Measurements from ENCODE around the gene TM9SF1.

TM9SF1 gene

DNA sequence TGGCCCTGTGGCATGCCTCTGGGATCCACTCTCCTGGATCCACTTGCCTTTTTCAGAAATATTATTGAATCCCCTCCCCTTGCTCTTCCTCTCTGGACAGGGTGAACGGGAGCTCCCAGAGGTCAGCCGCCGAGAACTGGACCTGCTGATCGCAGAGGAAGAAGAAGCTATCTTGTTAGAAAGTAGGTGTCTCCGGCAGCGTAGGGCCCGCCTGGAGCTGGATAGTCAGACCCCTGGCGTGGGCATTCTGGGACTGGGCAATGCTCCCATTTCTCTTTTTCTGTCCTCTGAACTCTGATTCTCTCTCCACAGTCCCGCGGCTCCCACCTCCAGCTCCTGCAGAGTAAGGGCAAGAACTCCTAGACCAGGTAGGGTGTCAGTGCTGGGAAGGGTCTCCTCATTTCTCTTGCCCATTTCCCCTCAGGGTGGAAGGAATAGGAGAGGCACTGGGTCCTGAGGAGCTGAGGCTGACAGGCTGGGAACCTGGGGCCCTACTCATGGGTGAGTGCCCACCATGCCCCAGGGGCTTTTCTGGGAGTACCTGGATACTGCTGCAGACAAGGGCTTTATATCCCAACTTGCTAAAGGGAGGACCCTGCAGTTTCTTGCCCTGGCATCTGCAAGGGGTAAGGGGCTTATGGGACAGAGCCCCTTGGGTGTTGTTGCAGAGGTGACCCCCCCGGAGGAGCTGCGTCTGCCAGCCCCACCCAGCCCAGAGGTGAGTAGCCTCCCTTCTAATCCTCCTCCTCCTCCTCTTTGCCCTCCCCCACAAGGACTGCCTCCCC lies 18.0 kb downstream of the TM9SF1 start:
- DNase-seq, result no peak

DNA sequence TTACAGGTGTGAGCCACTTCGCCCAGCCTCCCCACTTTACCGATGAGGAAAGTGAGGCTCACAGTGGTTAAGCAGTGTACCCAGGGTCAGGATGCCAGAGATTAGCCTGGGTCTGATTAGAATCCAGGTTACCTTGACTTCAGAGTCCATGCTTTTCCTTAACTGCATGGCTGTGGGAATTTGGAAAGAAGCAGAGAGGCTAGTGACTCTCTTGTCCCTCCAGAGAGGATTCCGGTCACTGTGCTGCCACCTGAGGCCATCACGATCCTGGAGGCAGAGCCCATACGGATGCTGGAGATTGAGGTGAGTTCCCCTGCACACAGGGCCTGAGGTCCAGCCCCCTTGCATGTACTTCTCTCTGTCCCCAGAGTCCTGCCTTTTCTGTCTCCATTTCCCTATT lies 18.6 kb downstream of the TM9SF1 start:
- DNase-seq, result no peak

- DNase-seq, result no peak
Measured at GRCh38 chr14:24172871-24173281, 22.4 kb downstream of the TM9SF1 start.

GRCh38 chr14:24172261-24172860 lies 22.9 kb downstream of the TM9SF1 start:
- no peak for DNase-seq

DNA sequence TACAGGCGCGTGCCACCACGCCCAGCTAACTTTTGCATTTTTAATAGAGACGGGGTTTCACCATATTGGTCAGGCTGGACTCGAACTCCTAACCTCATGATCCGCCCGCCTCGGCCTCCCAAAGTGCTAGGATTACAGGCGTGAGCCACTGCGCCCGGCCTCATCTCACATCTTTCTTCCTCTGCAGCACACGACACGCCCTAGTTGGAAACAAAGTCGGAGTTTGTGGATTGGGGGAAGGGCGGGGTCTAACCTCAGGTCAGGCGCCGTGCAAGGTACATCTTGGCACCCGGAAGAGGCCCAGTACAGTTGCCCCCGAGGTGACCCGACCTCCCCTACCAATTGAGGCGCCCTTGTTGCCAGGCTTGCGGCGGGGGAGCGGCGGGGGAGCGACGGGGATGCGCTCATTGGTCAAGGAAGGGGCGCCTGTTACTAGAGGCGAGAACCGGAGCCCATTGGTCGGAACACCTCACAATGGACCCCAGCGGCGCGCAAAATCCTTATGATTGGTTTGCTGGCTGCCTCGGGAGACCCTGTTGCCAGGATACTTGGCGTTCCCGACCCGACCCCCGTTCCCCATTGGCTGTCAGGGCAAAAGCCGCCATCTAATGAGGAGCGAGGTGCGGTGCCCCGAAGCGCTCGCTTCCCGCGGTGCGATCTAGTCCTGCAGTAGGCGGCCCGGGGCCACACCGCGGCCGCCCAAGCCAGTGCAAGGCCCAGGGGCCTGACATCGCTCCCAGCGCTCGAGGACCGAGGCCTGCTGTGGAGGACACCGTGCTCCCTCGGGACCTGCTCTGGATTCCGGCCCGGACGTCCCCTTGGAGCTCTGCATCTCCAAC lies 23.6 kb downstream of the TM9SF1 start, which contains the start of gene REC8:
TSS of gene REC8 (plus strand) at position 659 of the 839 bp plus-strand sequence. CDS start 473 bp downstream, outside the sequence.
- DNase-seq, result no peak

GRCh38 chr14:24167469-24168114 lies 27.6 kb downstream of the TM9SF1 start:
- DNase-seq, result no peak

DNA sequence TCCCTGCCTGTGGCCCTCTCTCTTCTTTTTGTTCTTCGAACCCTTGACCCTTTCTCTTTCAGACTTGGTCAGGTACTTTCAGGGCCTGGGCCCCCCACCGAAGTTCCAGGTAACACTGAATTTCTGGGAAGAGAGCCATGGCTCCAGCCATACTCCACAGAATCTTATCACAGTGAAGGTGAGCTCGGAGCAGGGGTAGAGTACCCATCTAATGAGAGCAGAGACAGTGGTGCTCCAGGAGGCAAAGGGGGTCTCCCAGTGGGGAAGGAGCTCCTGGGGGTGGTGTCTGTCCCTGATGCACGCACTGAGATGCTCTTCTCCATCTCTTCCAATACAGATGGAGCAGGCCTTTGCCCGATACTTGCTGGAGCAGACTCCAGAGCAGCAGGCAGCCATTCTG lies 29.5 kb downstream of the TM9SF1 start:
- no peak for DNase-seq

- no peak for DNase-seq
Measured at GRCh38 chr14:24164518-24164991, 30.7 kb downstream of the TM9SF1 start.

GRCh38 chr14:24162093-24162492 lies 33.1 kb downstream of the TM9SF1 start:
- no peak for DNase-seq

- peak; percentile 92 for DNase-seq
Measured at GRCh38 chr14:24160850-24161804, 34.1 kb downstream of the TM9SF1 start, which contains the start of gene IRF9. IRF9 (plus strand) TSS chr14:24161265; CDS start chr14:24162145, 880 bp downstream.

DNA sequence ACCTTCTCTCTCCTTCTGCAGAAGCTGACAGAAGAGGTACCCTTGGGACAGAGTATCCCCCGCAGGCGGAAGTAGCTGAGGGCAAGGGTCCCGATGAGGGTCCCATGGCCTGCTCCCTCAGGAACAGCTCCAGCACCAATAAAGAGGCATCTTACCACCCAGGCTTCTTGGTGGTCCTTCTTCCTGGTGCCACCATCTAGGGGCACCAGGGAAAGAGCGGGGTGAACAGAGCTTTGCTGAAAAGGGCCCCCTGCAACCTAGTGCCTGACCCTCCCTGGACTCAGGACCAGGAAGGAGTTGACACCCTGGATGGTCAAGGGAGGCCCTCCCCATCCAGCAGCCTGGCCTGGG lies 34.8 kb downstream of the TM9SF1 start:
- DNase-seq, result no peak

- DNase-seq, result no peak
Measured at GRCh38 chr14:24159777-24160498, 35.3 kb downstream of the TM9SF1 start.

DNA sequence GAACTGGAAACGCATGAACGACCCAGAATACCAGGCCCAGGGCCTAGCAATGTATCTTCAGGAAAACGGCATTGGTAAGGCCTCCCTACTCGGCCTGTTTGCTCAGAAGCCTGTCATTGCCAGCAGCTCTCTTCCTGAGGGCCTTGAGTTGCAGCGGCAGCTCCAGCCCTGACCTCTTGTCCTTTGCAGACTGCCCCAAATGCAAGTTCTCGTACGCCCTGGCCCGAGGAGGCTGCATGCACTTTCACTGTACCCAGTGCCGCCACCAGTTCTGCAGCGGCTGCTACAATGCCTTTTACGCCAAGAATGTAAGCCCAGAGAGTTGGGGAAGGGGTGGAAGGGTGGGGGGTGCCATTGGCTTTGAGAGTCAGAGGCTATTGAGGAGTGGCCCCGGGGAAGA lies 37.9 kb downstream of the TM9SF1 start:
- no peak for DNase-seq

DNA sequence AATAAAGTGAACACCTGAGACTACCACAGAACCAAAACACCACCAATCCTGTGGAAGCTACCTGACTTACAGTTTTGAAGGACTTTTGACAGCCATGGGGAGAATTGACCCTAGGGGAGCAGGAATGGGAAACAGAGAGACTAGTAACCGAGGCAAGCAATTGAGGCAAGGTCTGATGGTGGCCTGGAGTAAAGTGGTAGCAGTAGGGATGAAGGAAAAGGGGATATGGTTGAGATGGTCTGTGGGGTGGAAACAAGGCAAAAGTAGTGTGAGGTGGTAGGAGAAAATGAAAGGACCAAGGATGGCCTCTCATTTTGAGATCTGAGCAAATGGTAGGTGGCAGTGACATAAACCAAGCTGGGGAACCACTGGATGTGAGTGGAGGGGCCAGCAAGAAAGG lies 38.4 kb downstream of the TM9SF1 start:
- DNase-seq, result no peak

DNA sequence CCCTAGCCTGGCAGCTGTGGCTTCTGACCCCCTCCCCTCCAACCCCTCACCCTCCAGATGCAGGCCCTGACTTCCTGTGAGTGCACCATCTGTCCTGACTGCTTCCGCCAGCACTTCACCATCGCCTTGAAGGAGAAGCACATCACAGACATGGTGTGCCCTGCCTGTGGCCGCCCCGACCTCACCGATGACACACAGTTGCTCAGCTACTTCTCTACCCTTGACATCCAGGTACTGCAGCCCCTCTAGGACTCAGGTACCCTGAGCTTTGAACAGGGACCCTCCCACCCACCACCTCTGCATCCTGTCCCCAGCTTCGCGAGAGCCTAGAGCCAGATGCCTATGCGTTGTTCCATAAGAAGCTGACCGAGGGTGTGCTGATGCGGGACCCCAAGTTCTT lies 40.1 kb downstream of the TM9SF1 start:
- no peak for DNase-seq

GRCh38 chr14:24151404-24152080 lies 43.7 kb downstream of the TM9SF1 start:
- DNase-seq, result no peak

GRCh38 chr14:24150993-24151392 lies 44.2 kb downstream of the TM9SF1 start:
- DNase-seq, result no peak

DNA sequence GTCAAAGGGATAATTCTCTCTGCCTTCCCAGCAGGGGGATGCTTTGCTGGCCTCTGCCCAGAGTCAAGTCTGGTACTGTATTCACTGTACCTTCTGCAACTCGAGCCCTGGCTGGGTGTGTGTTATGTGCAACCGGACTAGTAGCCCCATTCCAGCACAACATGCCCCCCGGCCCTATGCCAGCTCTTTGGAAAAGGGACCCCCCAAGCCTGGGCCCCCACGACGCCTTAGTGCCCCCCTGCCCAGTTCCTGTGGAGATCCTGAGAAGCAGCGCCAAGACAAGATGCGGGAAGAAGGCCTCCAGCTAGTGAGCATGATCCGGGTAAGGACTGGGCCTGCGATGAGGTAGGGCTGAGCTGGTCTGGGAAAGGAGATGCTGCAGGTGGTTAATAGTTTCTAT lies 44.7 kb downstream of the TM9SF1 start:
- no peak for DNase-seq

DNA sequence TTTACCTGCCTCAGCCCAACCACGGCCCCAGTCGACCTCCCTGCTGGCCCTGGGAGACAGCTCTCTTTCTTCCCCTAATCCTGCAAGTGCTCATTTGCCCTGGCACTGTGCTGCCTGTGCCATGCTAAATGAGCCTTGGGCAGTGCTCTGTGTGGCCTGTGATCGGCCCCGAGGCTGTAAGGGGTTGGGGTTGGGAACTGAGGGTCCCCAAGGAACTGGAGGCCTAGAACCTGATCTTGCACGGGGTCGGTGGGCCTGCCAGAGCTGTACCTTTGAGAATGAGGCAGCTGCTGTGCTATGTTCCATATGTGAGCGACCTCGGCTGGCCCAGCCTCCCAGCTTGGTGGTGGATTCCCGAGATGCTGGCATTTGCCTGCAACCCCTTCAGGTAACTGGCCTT lies 45.2 kb downstream of the TM9SF1 start:
- DNase-seq, result no peak

- no peak for DNase-seq
Measured at GRCh38 chr14:24149302-24149969, 45.8 kb downstream of the TM9SF1 start.

Data from amniotic stem cell (primary cell).